ENCODE measurements around the gene SLC25A53. TPM values are rescaled to one million over a fixed set of nuclear protein-coding genes. Genes with fewer than 3 reads are reported as not detected.
"Not testable (repeated sequence)": the region's sequence is repeated elsewhere in the genome, so short reads cannot be mapped to it uniquely, and the experiment has no call there.

Gene SLC25A53
- total RNA-seq, 4 donors from 2014 or later = 13.3 to 25.7 (median 21.6) TPM

- H3K36me3 ChIP-seq = no peaks in the 10 kb centered on the region
- H3K4me3 ChIP-seq (replicated peaks in 1 of 3) = no peak overlapping the region
- no peak overlapping the region for H3K27ac ChIP-seq
- no peaks in the 10 kb centered on the region for H3K9me3 ChIP-seq
- H3K27me3 ChIP-seq = no peaks in the 10 kb centered on the region
- DNase-seq = no peak
- 93 to 100% methylated on average over 1 to 5 of the region's 7 CpGs for WGBS, 2 donors
- intact Hi-C loops (cut with DNase I) = no loop called here
- H3K4me1 ChIP-seq = no peaks in the 10 kb centered on the region
- no peak for TF ChIP-seq CTCF (IDR thresholded peaks at IDR 0.05)
- TF ChIP-seq POLR2A (IDR thresholded peaks at IDR 0.05) = no peak
Measured at GRCh38 chrX:104085477-104085876, 71.3 kb downstream of the SLC25A53 start.

GRCh38 chrX:104084534-104085277 lies 72.1 kb downstream of the SLC25A53 start:
- intact Hi-C loops (cut with DNase I) = no loop called here
- Histone ChIP-seq H3K9me3 (no peaks in the 10 kb centered on the region), H3K27ac (no peak overlapping the region), H3K27me3 (no peaks in the 10 kb centered on the region), H3K4me1 (no peaks in the 10 kb centered on the region), H3K4me3 (replicated peaks in 1 of 3) (no peak overlapping the region), H3K36me3 (no peaks in the 10 kb centered on the region)
- TF ChIP-seq POLR2A (IDR thresholded peaks at IDR 0.05) (no peak), CTCF (IDR thresholded peaks at IDR 0.05) (no peak)
- no peak for DNase-seq
- 37 to 68% methylated on average over 2 to 4 of the region's 5 CpGs for WGBS, 2 donors

- Histone ChIP-seq H3K4me3 (replicated peaks in 1 of 3) (no peak overlapping the region), H3K9me3 (no peaks in the 10 kb centered on the region), H3K4me1 (no peaks in the 10 kb centered on the region), H3K27me3 (no peaks in the 10 kb centered on the region), H3K27ac (no peak overlapping the region), H3K36me3 (no peaks in the 10 kb centered on the region)
- TF ChIP-seq POLR2A (IDR thresholded peaks at IDR 0.05) = no peak
- no peak for TF ChIP-seq CTCF (IDR thresholded peaks at IDR 0.05)
- no peak for DNase-seq
- intact Hi-C loops (cut with DNase I) = no loop called here
- 60 to 80% methylated on average over 1 to 3 of the region's 4 CpGs for WGBS, 2 donors
Measured at GRCh38 chrX:104084063-104084462, 72.7 kb downstream of the SLC25A53 start.

- H3K27me3 ChIP-seq; DNase-seq; H3K36me3 ChIP-seq; intact Hi-C loops (cut with DNase I); H3K4me3 ChIP-seq (replicated peaks in 1 of 3); H3K27ac ChIP-seq; H3K4me1 ChIP-seq; H3K9me3 ChIP-seq: not testable (repeated sequence)
- no CpG with 5 or more reads among the region's 6 CpGs for WGBS, 2 donors
Measured at GRCh38 chrX:104077854-104078253, 79.0 kb downstream of the SLC25A53 start.

GRCh38 chrX:104075778-104076445 lies 80.9 kb downstream of the SLC25A53 start, which contains the start of gene TMSB15C:
TSS of gene TMSB15C (minus strand) at chrX:104076236.
- H3K4me3 ChIP-seq (replicated peaks in 1 of 3); intact Hi-C loops (cut with DNase I); H3K9me3 ChIP-seq; H3K27ac ChIP-seq; H3K36me3 ChIP-seq; H3K4me1 ChIP-seq; DNase-seq; H3K27me3 ChIP-seq: not testable (repeated sequence)
- WGBS, 2 donors = no CpG with 5 or more reads among the region's 46 CpGs

GRCh38 chrX:104062636-104063035 lies 94.2 kb downstream of the SLC25A53 start:
- H3K4me3 ChIP-seq (replicated peaks in 1 of 3); intact Hi-C loops (cut with DNase I); H3K27ac ChIP-seq; H3K4me1 ChIP-seq; H3K27me3 ChIP-seq; DNase-seq; H3K9me3 ChIP-seq; H3K36me3 ChIP-seq: not testable (repeated sequence)
- WGBS, 2 donors = no CpG with 5 or more reads among the region's 18 CpGs

GRCh38 chrX:104054956-104055355 lies 101.9 kb downstream of the SLC25A53 start:
- H3K27me3 ChIP-seq; H3K27ac ChIP-seq; DNase-seq; H3K4me1 ChIP-seq; H3K4me3 ChIP-seq (replicated peaks in 1 of 3); H3K36me3 ChIP-seq; H3K9me3 ChIP-seq; intact Hi-C loops (cut with DNase I): not testable (repeated sequence)
- WGBS, 2 donors = no CpG with 5 or more reads among the region's 13 CpGs

Data from thyroid gland (tissue), 4 donors.